Fibroblast of peridontal ligament (primary cell): ENCODE data around the gene PLAAT4.
"Not testable (repeated sequence)": the region's sequence is repeated elsewhere in the genome, so short reads cannot be mapped to it uniquely, and the experiment has no call there.

Source experiments
- DNase-seq: peaks from one replicate; pipeline ENCODE4 v3.0.0-alpha.2; 2010; ENCODE audit errors: extremely low read depth

PLAAT4 gene

DNA sequence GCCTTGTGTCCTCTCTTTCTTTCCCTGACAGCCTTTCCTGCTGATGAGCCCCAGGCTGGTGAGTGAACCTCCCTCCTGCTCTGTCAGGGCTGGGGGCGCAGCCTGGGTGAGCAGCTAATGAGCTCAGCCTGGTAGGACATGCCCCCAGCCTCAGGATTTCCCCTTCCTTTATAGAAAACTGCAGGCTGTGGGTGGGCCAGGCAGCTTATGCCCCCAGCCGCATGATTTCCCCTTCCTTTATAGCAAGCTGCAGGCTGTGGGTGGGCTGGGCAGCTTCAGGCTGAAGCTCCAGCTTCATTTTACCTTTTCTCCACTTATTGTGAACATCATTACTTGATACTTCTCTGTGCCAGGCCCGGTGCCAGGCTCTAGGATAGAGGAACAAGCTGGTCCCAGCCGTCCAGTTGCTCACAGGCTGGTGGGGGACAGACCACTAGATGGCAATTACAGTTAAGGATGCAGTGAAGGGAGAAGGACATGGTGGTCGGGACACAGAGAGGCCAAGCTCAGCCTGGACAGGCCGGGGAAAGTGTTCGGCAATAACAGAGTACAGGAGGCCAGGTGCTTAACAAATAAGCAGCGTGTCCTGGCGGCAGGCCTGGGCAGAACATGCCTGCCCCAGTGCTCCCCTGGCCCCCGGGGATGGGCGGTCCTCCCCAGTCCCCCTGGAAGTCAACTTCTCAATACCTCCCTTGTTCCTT is 25.4 kb upstream of the PLAAT4 start:
- DNase-seq = no peak

DNA sequence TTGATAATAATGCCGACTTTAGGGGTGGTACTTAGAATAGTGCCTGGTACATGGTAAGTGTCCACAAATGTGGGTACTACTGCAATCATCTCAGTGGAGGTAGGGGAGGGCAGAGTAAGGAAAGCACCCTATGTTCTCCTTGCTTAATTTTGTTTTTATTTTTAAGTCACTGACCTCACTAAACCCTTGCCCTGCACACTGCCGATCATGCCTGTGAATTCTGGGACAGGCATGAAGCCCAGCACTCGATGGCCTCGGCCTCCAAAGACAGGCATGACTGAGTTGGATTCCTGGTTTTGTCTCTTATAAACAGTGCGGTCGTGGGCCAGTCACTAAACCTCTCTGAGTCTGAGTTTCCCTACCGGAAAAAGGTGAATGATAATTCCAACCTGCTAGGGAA is 23.8 kb upstream of the PLAAT4 start:
- no peak for DNase-seq

DNA sequence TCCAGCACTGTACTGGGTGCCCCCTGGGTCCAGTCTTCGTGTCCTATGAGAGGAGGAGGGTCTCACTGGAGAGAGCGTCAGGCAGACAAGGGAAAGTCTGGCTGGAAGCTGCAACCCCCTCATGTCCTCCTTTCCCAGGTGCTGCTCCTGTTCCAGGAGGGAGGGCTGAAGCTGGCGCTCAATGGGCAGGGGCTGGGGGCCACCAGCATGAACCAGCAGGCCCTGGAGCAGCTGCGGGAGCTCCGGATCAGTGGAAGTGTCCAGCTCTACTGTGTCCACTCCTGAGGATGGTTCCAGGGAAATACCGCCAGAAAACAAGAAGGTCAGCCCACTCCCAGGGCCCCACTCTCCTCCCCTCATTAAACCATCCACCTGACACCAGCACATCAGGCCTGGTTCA is 20.5 kb upstream of the PLAAT4 start:
- DNase-seq = no peak

DNA sequence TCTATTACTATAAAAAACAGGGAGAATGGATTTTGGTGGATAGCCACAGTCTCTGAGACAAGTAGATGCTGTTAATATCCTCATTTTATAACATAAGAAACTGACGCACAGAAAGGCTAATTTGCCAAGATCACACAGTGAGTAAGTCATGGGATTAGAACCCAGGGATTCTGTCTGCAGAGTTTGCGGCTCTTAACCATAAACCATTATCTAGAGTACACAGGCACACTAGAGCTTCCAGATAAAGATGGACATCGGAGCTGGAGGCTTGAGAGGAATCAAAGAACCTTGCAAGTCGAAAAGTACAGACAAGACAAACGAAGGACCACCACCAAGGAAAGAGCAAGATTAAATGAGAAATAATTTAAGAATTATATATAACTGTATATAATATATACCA is 19.5 kb upstream of the PLAAT4 start:
- DNase-seq = no peak

DNA sequence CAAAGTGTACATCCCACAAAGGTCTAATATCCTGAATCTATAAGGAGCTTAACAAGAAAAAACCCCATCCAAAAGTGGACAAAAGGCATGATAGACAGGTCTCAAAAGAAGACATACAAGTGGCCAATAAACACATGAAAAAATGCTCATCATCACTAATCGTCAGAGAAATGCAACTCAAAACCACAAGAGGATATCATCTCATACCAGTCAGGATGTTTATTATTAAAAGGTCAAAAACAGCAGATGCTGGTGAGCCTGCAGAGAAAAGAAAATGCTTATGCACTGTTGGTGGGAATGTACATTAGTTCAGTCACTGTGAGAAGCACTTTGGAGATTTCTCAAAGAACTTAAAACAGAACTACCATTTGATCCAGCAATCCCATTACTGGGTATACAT is 18.1 kb upstream of the PLAAT4 start:
- DNase-seq = peak; percentile 62

DNA sequence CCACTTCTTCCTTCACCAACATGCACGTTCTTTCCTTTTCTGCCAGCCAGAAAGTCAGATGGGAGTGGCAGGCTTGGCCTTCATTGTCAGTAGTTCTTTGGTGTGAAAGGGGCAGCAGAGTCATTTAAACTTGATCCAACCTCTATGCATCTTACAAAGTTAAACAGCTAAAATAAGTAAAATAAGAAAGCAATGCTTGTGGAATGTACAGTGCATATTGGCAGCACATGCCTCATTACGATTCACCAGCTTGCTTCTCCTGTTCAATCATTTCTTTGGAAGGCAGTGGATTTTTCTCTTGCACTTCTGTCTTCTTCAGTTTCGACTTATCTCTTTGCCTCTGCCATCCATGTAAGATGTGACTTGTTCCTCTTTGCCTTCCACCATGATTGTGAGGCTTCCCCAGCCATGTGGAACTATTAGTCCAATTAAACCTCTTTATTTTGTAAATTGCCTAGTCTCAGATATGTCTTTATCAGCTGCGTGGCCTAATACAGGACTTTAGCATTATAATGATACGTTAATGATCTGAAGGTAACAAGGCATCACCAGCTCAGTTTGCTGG is 15.9 kb upstream of the PLAAT4 start:
- peak; percentile 47 for DNase-seq

DNA sequence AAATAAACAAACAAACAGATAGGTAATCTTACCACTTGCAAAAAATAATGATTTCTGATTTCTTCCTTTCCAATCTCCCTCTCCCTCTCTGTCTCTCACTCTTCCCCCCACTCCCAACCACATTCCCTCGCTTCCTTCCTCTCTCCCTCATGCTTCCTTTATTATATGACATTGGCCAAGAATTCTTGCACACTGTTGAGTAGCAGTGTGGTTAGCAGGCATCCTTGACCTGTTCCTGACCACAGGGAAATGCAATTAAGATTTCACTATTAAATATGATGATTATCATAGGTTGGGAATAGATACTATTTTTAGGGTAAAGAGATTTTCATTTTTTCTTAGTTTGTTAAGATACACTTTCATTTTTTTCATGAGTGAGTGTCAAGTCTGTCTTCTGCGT is 14.7 kb upstream of the PLAAT4 start:
- no peak for DNase-seq

DNA sequence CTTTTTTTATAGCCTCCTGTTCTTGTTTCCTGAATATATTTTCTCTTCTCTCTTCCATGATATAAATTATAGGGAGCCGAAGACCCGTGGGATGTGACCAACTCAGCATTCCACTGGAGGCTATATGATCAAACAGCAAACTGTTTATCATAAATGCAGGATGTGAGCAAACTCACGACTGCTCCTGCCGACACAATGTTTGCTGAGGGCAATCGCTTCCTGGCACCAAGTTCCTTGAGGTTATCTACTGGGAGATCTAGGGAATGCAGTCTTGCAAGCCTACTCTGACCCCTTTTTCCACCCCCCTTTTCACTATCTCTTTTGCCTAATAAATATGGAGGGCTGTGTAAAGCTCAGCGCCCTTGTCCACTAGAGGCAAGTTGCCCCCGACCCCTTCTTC is 13.5 kb upstream of the PLAAT4 start:
- DNase-seq = no peak

DNA sequence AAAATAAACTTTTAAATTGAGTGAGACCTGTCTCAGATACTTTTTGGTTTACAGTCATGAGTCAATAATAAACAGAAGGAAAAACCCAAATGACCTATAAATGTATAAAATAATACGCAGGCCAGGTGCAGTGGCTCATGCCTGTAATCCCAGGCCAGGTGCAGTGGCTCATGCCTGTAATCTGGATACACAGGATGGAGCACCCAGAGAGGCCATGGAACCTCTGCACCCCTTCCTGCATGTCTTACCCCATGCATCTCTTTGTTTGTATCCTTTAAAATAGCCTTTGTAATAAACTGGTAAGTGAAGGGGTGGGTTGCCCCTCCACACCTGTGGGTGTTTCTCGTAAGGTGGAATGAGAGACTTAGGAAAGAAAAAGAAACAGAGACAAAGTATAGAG is 8.9 kb upstream of the PLAAT4 start:
- DNase-seq = no peak

DNA sequence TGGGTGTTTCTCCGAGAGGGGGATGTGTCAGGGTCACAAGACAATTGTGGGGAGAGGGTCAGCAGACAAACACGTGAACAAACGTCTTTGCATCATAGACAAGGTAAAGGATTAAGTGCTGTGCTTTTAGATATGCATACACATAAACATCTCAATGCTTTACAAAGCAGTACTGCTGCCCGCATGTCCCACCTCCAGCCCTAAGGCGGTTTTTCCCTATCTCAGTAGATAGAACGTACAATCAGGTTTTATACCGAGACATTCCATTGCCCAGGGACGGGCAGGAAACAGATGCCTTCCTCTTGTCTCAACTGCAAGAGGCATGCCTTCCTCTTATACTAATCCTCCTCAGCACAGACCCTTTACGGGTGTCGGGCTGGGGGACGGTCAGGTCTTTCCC is 8.5 kb upstream of the PLAAT4 start:
- DNase-seq = not testable (repeated sequence)

DNA sequence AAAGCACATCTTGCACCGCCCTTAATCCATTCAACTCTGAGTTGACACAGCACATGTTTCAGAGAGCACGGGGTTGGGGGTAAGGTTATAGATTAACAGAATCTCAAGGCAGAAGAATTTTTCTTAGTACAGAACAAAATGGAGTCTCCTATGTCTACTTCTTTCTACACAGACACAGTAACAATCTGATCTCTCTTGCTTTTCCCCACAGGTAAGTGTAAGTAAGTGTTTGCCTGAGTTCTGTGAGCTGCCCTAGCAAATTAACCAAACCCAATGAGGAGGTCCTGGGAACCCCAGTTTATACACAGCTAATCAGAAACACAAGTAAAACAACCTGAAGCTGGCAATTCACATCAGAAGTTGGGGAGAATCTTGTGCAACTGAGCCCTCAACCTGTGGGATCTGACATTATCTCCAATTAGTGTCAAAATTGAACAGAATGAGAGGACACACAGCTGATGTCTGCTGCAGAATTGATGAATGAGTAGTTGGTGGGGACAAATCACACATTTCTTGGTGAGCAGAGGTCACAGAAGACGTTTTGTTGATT is 7.8 kb upstream of the PLAAT4 start:
- DNase-seq = not testable (repeated sequence)

DNA sequence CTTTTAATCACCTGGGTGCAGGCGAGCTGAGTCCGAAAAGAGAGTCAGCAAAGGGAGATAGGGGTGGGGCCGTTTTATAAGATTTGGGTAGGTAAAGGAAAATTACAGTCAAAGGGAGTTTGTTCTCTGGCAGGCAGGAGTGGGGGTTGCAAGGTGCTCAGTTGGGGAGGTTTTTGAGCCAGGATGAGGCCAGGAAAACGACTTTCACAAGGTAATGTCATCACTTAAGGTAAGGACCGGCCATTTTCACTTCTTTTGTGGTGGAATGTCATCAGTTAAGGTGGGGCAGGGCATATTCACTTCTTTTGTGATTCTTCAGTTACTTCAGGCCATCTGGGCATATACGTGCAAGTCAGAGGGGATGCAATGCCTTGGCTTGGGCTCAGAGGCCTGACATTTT is 7.2 kb upstream of the PLAAT4 start:
- not testable (repeated sequence) for DNase-seq

DNA sequence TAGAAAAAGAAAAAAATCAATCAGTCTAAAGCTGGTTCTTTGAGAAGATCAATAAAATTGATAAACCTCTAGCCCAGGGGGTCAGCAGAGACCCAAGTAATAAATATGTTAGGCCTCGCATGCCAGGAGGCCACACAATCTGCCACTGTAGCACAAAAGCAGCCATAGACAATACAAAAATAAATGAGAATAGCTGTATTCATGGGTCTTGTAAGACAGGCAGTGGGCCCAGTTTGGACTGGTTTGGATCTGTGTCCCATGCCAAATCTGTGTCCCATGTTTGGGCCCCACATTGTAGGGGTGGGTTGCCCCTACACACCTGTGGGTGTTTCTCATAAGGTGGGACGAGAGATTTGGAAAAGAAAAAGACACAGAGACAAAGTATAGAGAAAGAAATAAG is 6.6 kb upstream of the PLAAT4 start:
- no peak for DNase-seq

DNA sequence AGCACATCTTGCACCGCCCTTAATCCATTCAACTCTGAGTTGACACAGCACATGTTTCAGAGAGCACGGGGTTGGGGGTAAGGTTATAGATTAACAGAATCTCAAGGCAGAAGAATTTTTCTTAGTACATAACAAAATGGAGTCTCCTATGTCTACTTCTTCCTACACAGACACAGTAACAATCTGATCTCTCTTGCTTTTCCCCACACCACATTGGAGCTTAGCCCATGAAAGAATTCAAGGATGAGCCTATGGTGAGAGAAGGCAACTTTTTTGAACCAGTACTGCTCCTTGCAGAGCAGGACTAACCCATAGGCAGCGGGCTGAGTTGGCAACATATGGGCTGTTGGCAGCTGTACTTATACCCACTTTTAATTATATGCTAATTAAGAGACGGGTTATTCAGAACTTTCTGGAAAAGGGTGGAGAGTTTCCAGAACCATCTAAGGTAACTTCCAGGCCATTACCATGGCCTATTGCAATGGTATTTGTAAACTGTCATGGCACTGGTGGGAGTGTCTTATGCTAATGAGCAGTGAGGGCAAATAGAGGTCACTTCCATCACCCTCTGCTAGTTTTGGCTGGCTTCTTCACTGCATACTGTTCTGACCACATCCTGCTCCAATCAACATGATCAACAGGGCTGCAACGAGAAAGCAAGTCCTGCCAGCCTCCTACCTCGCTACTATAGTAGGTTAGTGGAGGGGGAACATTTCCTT is 5.4 kb upstream of the PLAAT4 start:
- peak; percentile 85 for DNase-seq

DNA sequence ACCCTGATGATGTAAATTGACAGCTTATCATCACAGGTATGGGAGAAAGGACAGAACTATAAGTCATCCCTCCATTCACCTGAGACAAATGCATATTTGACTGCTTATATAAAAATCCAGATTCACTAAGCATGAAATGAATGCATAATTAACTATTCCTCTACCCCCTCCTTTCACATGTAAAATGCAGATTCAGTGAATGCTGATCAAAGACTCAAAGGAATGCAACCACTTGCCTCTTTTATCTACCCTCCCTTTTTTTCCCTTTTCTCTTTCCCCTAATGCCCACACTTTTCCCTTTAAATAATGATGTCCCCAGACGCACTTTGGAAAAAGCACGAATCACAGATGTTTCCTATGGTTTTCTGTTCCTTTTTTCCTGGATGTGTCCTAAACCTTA is 4.5 kb upstream of the PLAAT4 start:
- no peak for DNase-seq

DNA sequence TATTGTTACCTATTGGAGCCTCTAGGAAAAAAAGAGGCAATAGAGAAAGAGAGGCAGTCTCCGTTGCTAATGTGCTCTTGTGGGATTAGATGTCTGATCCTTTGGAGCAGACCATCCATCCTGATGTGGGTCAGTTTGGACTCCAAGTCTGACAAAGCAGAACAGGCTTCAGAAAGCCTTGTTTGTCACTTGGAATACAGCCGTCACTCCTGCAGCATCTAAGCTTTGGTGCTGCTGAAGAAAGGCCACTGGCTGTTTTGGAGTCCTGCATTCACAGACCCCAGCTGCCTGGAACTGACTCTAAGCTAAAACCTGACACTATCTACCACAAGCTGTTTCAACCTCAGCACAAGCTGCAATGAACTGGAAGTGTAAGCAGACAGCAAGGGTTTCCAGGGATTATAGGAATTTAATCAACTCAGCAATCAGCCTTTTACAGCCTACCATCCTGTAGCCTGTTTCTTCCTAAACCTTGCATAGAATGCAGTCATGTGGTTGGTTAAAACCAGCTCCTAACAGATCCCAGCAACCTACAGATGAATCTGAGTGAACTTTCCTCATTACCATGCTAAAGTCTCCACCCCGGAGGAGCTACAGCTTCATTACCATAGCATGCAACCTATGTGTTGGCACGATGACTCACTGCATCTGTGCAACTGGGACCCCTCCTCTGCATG is 3.7 kb upstream of the PLAAT4 start:
- no peak for DNase-seq

DNA sequence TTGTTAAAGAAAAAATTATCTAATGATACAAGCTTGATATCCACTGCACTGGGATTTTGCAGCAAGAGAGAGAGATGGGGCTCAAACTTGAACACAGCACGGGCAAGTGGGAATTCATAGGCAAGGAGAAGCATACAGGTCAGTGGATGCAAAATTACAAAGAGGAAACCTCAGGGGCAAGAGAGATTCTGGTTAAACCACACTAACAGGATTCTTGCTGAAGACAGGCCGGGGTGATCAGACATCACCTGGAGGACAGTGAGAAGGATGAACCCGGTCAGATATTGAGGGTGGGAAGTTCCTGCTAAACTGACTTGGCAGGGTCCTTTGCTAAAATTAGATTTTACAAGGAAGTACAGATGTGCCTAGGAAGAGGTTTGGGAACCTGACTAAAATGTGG is 2.5 kb upstream of the PLAAT4 start:
- no peak for DNase-seq

DNA sequence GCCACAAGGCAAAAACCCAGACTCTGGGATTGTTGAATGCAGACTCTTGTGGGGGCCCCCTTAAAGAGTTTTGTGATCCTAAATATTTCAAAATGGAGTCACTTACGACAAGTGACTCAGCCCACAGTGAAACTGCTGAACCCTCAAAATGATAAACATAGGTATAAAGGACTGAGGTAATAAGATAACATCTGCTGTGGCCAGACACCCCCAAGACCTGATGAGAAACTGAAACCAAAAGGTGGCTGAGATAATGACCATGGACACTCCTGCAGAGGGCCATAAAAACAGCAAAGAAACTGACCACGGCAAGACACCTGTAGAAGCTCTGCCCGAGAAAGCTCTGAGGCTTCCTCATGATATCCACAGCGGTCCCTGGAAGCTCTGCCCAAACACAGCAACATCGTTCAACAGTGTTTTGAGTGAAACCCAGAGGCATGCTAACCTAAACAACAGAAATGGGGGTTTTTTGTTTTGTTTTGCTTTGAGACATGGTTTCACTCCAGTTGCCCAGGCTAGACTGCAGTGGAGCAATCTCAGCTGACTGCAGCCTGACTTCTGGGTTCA is 1.6 kb upstream of the PLAAT4 start:
- no peak for DNase-seq

DNA sequence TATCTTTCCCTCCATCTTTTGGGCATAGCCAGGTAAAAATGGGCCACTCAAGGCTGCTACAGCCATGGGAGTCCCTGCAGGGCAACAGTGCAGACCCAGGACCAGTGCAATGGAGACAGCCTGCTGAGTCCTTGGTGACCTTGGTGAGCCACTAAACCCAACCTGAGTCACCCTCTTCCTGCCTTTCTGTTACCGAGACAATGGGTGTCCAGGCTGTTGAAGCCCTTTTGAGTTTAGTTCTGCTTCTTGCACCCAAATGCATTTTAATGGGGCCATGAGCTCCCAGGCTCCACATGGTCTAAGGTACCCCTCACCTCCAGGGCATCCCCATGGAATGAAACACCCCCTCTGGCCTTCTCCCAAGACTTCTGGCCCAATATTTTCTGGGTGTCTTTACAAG is 874 bp upstream of the PLAAT4 start:
- DNase-seq = no peak

DNA sequence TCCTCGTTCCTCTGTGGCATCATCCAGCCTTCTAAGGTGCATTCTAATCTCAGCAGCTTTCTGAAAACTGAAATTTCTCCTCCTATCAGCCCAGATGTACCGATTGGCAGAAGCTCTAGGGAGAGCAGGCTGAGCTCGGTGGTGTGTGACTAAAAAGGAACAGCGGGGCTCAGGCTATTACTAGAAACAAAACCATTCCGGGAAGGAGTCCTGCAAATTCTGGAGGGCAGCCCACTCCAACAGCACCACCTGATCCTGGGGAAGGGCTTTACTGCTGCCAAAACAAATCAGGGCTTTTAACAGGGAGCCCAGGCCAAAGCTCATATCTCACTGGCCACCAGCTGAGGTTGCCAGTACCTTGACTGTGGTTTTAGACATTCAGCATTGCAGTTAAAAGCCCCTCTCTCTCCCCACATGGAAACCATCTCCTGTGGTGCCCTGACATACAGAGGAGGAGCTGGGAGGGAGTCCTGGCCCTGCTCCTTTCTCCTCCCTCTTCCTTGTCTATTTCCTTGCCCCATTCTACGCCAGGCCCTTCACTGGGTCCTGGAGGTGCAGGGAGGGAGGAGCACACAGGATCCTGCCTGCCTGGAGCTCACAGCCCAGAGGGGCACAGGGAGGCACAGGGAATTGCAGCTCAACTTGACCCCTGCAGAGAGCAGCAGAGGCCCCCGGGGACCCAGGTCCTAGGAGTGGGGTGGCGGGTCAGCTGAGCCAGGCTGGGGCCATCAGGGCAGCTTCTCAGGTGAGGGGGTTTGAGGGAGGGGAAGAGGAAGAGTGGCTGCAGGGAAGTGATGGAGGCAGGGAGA is 889 bp downstream of the PLAAT4 start:
- peak; percentile 71 for DNase-seq

DNA sequence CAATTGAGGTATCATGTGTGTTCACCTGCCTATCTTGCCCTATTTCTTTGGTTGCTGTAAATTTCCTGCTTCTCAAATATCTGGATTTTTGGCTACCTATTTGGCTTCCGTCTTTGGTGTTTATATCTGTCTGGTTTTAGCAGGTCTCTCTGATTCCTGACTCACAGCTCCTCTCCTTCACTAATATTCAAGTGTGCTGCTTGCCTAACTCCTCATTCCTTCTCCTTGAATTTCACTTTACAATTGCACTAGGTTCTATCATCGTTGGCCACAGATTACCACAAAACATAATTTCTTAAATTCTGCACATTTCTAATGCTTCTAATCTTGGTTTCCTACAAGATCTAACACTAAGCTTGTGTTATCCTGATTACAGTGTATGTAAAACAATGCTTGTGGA is 5.9 kb downstream of the PLAAT4 start:
- DNase-seq = peak; percentile 24
